Sigmoid colon (tissue), 7 donors: ENCODE measurements around the gene SLC13A3. TPM values are rescaled to one million over a fixed set of nuclear protein-coding genes. Genes with fewer than 3 reads are reported as not detected.

Source experiments
- DNase-seq: peaks from one replicate; pipeline ENCODE4 v3.0.0-alpha.2; 2019
- H3K27ac ChIP-seq, 4 donors: fragments of 200-600 bp; sonication (generic); one replicate each; pipeline ENCODE4 v1.5.1; 2016 to 2019; ENCODE audit warnings: mild to moderate bottlenecking in 1 of 4
- H3K27me3 ChIP-seq, 3 donors: fragments of 200-600 bp; sonication (generic); one replicate each; pipeline ENCODE4 v1.5.1; 2019; ENCODE audit warnings: mild to moderate bottlenecking in 1 of 3
- H3K36me3 ChIP-seq, 4 donors: fragments of 200-600 bp; sonication (generic); one replicate each; pipeline ENCODE4 v1.5.1; 2016 to 2019
- H3K4me1 ChIP-seq, 4 donors: fragments of 200-600 bp; sonication (generic); one replicate each; pipeline ENCODE4 v1.5.1; 2017 to 2019
- H3K4me3 ChIP-seq, 4 donors: fragments of 200-600 bp; sonication (generic); one replicate each; pipeline ENCODE4 v1.5.1; 2017 to 2019; ENCODE audit warnings: mild to moderate bottlenecking in 2 of 4, moderate library complexity in 1 of 4
- H3K9me3 ChIP-seq, 4 donors: fragments of 200-600 bp in 3 of 4; sonication (generic) in 3 of 4; one replicate each; pipeline versions ENCODE4 v1.5.1 to v1.6.1; 2013 to 2019
- EP300 ChIP-seq, 4 donors: sonication (generic); formaldehyde crosslinking; IDR thresholded peaks; one replicate each; pipeline ENCODE4 v1.6.1; 2017; ENCODE audit warnings: antibody characterized with exemption in 4 of 4
- POLR2A ChIP-seq, 2 donors: fragments of 450-650 bp; IDR thresholded peaks; one replicate each; pipeline ENCODE4 v1.6.1; 2016; ENCODE audit warnings: antibody characterized with exemption in 2 of 2, mild to moderate bottlenecking in 2 of 2, moderate library complexity in 2 of 2
- POLR2AphosphoS5 ChIP-seq, 4 donors: sonication (generic); formaldehyde crosslinking; IDR thresholded peaks; one replicate each; pipeline ENCODE4 v1.6.1; 2017; ENCODE audit warnings: antibody characterized with exemption in 4 of 4
- WGBS, 2 donors: extraction: QIAGEN DNeasy Blood & Tissue Kit; methylation state at CpG; one replicate each; pipeline ENCODE4 v1.1.7; 2013; 5-methylcytosine and 5-hydroxymethylcytosine counted together
- intact Hi-C: fragments of 100-400 bp; cut with DNase I; formaldehyde crosslinking; loops from one replicate; pipeline ENCODE4 v1.15.1; 2023
- polyA plus RNA-seq, 3 donors: library from polyadenylated mRNA; stranded (reverse); fragments of 200-250 nt; gene quantifications; one replicate each; pipeline ENCODE4 v1.2.3, GENCODE V29; 2013
- total RNA-seq, 4 donors: library from RNA; depleted of rRNA; stranded (reverse); fragments of >200 nt; gene quantifications; one replicate each; pipeline ENCODE4 v1.1.0, GENCODE V29; 2016
- TF ChIP-seq, protein P1 (sequence below), 4 experiments: fragments of 450-650 bp in 3 of 4; fragments of 200-600 bp in 1 of 4; IDR thresholded peaks; one replicate each; pipeline ENCODE4 v1.5.1; 2016 to 2019; ENCODE audit warnings: antibody characterized with exemption in 4 of 4, mild to moderate bottlenecking in 3 of 4, moderate library complexity in 2 of 4
- donor health status: healthy with polysubstance abuse.
- donor health status: Bipolar disorder and iron deficiency.
- donor health status: healthy.

SLC13A3 gene
- total and polyA plus RNA-seq, 7 donors, result 0.48 to 4.2 (median 1.1) TPM; not detected in 2

DNA sequence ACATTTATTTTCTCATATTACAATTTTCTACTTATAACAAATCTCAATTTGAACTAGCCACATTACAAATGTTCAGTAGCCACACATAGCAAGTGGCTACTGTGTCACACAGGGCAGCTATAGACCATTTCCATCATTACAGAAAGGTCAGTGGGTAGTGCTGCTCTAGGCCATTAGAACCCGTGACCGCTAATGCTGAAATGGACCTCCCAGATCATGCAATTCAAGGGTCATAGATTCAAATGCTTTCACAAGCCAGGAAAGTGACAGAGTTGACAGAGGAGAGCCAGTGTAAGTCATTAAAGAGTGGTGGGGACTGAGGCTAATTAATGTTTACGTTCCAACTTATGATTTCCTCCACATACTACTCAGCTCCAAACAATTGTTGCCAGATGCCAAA, 97.3 kb downstream of the SLC13A3 start:
- Histone ChIP-seq H3K4me1 (no peaks in the 10 kb centered on the region), H3K36me3 (no peaks in the 10 kb centered on the region), H3K9me3 (no peaks in the 10 kb centered on the region), H3K27me3 (no peaks in the 10 kb centered on the region), H3K4me3 (no peak overlapping the region), H3K27ac (no peak overlapping the region)
- intact Hi-C loops, result no loop called here
- TF ChIP-seq POLR2A (IDR thresholded peaks at IDR 0.05) (no peak), EP300 (IDR thresholded peaks at IDR 0.05) (no peak), POLR2AphosphoS5 (IDR thresholded peaks at IDR 0.05) (no peak)
- TF ChIP-seq, protein P1, sequence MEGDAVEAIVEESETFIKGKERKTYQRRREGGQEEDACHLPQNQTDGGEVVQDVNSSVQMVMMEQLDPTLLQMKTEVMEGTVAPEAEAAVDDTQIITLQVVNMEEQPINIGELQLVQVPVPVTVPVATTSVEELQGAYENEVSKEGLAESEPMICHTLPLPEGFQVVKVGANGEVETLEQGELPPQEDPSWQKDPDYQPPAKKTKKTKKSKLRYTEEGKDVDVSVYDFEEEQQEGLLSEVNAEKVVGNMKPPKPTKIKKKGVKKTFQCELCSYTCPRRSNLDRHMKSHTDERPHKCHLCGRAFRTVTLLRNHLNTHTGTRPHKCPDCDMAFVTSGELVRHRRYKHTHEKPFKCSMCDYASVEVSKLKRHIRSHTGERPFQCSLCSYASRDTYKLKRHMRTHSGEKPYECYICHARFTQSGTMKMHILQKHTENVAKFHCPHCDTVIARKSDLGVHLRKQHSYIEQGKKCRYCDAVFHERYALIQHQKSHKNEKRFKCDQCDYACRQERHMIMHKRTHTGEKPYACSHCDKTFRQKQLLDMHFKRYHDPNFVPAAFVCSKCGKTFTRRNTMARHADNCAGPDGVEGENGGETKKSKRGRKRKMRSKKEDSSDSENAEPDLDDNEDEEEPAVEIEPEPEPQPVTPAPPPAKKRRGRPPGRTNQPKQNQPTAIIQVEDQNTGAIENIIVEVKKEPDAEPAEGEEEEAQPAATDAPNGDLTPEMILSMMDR (IDR thresholded peaks at IDR 0.05), result no peak
- DNase-seq, result no peak
- WGBS, 2 donors, result 92 to 96% methylated on average over 3 of the region's 3 CpGs

DNA sequence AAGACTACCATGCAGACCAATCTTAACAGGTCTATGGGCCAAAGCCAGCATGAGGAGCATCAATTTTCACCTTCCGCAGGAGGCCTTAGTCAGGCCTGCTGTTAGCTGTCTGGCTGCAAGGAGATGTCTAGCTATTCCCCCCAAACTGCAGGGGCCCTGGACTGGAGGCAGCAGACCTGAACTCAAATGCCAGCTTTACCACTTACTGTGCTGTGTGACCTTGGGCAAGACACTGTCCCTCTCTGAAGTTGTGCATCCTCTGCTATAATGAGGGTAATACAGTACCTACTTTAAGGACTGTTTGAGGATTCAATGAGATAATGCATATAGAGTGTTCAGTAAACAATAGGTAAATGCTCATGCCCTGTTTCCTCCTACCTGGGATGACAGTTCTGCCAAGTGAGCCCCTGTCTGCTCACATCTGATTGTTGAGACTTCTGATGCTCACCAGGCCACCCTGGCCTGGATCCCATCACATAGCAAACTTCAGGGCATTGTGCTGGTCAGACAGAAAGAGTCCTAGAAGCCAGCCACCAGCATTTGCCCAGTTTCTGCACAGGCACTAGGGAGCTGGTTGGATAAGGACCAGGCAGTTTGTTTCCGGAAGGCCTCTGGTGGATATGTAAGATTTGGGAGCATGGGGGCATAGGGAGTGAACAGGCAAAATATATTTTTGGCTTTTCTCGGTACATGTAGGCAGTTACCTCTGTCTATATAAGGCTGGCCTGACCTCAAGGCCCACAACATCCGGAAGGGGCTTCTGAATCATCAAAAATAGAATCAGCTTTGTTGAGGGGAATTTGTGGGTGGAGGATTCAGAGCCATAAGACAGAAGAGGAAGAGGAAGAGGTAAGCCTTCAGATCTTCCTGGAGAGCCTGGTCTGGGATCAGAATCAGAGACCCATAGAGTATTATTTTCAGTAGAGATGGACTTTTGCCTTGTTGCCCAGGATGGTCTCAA, 98.5 kb downstream of the SLC13A3 start:
- intact Hi-C loops, result no loop called here
- no peak overlapping the region for H3K4me3 ChIP-seq
- no peaks in the 10 kb centered on the region for H3K9me3 ChIP-seq
- H3K27ac ChIP-seq, result no peak overlapping the region
- H3K4me1 ChIP-seq, result no peaks in the 10 kb centered on the region
- no peak for DNase-seq
- no peaks in the 10 kb centered on the region for H3K27me3 ChIP-seq
- no peak for TF ChIP-seq EP300 (IDR thresholded peaks at IDR 0.05)
- TF ChIP-seq, protein P1 (IDR thresholded peaks at IDR 0.05), result no peak
- TF ChIP-seq POLR2A (IDR thresholded peaks at IDR 0.05), result no peak
- TF ChIP-seq POLR2AphosphoS5 (IDR thresholded peaks at IDR 0.05), result no peak
- 58 to 83% methylated on average over 4 of the region's 4 CpGs for WGBS, 2 donors
- H3K36me3 ChIP-seq, result no peaks in the 10 kb centered on the region

DNA sequence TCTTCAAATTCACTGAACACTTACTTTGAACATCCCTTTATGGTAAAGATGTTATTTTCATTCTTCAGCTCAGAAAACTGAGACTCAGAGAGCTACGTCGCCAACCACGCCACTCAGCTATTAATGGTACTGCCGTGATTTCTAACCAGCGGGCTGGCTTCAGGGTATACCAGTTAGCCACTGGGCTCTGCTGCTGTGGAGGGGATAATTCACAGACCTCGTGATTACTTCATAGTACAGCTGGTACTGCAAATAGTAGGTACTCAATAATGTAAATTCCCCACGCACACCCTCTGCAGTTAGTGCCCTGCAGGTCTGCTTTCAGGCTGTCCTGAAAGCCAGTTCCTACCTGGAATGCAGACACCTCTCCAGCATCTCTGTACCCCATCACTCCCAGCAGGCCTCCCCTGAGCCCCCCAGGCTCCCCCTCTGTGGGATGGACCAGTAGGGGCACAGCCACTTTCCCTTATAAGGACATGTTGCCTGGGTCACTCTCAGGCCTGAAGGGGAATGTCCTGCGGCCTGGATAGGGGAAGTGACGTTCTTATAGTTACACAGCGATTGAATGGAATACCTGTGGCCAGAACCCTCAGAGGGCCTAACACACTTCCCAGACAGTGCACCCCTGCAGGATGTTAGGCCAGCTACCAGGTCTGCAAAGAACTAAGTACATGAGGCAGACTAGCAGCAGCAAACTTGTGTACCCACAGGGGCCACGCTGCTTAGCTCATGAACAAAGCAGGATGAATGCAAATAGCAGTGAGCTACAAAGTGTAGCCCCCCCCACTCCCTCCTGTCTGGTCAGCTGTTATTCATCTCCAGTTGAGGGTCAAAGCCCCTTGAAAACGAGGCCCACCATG, 99.5 kb downstream of the SLC13A3 start:
- no peaks in the 10 kb centered on the region for H3K9me3 ChIP-seq
- H3K4me3 ChIP-seq, result no peak overlapping the region
- intact Hi-C loops, result no loop called here
- no peak for DNase-seq
- TF ChIP-seq, protein P1 (IDR thresholded peaks at IDR 0.05), result no peak
- TF ChIP-seq POLR2AphosphoS5 (IDR thresholded peaks at IDR 0.05), result no peak
- TF ChIP-seq EP300 (IDR thresholded peaks at IDR 0.05), result no peak
- no peak for TF ChIP-seq POLR2A (IDR thresholded peaks at IDR 0.05)
- 78 to 79% methylated on average over 12 of the region's 12 CpGs for WGBS, 2 donors
- H3K36me3 ChIP-seq, result no peaks in the 10 kb centered on the region
- H3K27ac ChIP-seq, result no peak overlapping the region
- H3K27me3 ChIP-seq, result no peaks in the 10 kb centered on the region
- no peaks in the 10 kb centered on the region for H3K4me1 ChIP-seq

DNA sequence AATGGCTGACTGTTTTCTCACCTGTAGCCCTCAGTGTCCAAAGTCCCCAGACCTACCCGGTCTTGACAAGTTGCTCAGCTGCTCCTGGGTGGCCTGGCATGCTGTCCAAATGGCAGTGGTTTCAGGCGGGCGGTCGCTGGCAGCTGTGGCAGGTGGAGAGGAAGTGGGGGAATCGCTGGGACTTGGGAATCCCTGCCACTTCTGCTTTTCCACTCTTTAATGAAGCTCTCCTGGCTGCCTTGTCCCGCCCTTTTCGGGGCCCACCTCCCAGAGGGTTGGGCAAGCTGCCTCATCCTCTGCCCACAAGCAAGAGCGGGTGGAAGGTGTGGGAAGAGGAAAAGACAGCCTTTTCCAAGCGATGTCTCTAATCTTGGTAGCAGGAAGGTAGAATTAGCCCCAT, 100.8 kb downstream of the SLC13A3 start, which contains the start of gene OCSTAMP:
Gene OCSTAMP (minus strand): TSS at position 194 of the 400 bp plus-strand sequence. CDS start 94 bp downstream, at position 100.
- TF ChIP-seq, protein P1 (IDR thresholded peaks at IDR 0.05), result no peak
- TF ChIP-seq EP300 (IDR thresholded peaks at IDR 0.05) (no peak), POLR2AphosphoS5 (IDR thresholded peaks at IDR 0.05) (no peak), POLR2A (IDR thresholded peaks at IDR 0.05) (no peak)
- DNase-seq, result no peak
- Histone ChIP-seq H3K27ac (no peak within 1 kb of the TSS), H3K4me1 (no peaks in the 10 kb centered on the region), H3K36me3 (no peaks in the 10 kb centered on the region), H3K27me3 (no peaks in the 10 kb centered on the region), H3K4me3 (no peak within 1 kb of the TSS), H3K9me3 (no peaks in the 10 kb centered on the region)
- WGBS, 2 donors, result 34 to 42% methylated on average over 9 of the region's 9 CpGs
- intact Hi-C loops, result no loop called here
